HG03103 (cell line): ENCODE data around the gene SOD3.
A peak's percentile ranks its signal among the peaks of the same experiment; 100 is the strongest.

Experiments used
- ATAC-seq: cut with Tn5 transposase; IDR thresholded peaks from one replicate; pipeline ENCODE4 v1.9.1; 2021; ENCODE audit warnings: low read depth; ENCODE audit not compliant: unreplicated experiment

Gene SOD3

DNA sequence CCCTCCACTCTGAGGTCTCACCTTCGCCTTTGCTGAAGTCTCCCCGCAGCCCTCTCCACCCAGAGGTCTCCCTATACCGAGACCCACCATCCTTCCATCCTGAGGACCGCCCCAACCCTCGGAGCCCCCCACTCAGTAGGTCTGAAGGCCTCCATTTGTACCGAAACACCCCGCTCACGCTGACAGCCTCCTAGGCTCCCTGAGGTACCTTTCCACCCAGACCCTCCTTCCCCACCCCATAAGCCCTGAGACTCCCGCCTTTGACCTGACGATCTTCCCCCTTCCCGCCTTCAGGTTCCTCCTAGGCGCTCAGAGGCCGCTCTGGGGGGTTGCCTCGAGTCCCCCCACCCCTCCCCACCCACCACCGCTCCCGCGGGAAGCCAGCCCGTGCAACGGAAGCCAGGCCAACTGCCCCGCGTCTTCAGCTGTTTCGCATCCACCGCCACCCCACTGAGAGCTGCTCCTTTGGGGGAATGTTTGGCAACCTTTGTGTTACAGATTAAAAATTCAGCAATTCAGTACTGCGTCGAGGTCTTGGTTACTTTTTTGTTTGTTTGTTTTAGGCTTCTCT lies 5.0 kb downstream of the SOD3 start:
- no peak for ATAC-seq

- ATAC-seq, result no peak
These were observed 5.9 kb downstream of the SOD3 start for GRCh38 chr4:24801136-24801855.

- ATAC-seq, result no peak
These were observed 7.3 kb downstream of the SOD3 start for GRCh38 chr4:24802648-24803047.

DNA sequence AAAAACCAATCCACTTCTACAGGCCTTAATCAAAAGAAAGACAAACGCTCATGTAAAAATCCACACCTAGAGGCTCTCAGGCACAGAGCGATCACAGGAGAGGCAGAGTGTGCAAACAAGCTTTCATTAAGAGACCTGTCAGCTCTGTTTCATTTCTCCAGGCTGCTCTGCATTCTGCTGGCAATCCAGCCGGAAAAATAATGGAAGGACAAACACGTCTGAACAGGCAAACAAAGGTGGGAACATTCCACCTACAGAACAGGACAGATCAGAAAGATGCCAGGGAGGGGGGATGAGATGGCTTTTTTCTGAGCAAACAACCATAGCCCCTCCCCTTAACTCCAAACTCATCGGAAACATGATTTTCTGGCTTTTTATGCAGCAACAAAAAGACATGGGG lies 9.7 kb downstream of the SOD3 start:
- no peak for ATAC-seq

- ATAC-seq, result no peak
These were observed 10.2 kb downstream of the SOD3 start for GRCh38 chr4:24805566-24805965.

DNA sequence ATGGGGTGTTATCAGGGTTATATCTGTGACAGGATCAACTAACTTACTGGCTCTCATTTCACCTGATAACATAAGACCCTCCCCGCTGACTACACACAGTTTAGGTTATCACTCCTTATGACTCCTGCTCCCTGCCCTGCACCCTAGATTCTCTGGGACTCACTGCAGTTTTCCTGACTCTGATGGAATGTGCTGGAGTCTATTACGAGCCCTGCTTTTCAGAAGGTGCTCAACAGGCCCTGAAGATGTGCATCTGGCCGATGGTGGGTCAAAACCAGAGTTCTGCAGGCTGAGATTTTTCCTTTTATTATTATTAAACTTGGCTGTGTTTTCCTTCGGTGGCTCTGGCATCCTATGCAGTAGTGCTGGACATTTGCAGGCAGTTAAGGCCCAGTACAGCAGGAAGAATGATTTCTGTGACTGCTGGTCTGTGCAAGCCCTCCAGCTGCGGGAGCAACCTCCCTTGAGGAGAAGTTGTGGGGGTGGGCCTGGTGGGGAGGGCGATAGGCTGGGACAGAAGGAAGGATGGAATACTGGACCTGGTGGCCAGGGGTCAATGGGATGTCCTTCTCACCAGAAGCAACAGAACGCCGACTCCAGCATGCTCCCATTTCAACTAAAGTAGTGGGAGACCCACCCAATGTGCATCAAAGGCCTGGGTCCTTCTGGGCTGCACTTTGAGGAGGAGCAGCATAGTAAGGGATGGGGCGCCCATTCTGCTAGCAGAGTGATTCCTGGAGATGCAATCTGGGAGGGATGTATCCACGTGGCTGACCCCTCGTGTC lies 11.0 kb downstream of the SOD3 start:
- no peak for ATAC-seq

GRCh38 chr4:24807611-24808010 lies 12.2 kb downstream of the SOD3 start:
- no peak for ATAC-seq

DNA sequence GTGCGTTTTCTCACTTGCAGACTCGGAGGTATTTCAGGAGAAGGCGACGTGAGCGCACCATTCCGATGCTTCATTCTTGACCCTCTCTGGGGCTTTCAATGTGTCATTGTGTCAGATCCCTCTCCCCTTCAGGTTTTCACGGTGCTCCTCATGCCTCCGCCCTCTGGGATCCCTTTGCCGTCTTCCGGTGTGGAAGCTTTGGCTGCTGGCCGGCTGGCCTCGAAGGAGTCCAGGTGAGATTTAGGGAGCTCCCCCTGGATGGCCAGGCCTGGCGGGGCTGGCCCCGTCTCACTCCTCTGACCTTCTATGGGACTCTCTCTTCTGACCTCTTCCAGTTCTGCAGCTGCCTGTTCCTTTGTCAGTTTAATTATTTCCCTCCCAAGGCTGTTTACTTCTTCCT lies 12.9 kb downstream of the SOD3 start:
- no peak for ATAC-seq

- ATAC-seq, result no peak
These were observed 13.6 kb downstream of the SOD3 start for GRCh38 chr4:24808955-24809354.

GRCh38 chr4:24809376-24809775 lies 14.0 kb downstream of the SOD3 start:
- no peak for ATAC-seq

DNA sequence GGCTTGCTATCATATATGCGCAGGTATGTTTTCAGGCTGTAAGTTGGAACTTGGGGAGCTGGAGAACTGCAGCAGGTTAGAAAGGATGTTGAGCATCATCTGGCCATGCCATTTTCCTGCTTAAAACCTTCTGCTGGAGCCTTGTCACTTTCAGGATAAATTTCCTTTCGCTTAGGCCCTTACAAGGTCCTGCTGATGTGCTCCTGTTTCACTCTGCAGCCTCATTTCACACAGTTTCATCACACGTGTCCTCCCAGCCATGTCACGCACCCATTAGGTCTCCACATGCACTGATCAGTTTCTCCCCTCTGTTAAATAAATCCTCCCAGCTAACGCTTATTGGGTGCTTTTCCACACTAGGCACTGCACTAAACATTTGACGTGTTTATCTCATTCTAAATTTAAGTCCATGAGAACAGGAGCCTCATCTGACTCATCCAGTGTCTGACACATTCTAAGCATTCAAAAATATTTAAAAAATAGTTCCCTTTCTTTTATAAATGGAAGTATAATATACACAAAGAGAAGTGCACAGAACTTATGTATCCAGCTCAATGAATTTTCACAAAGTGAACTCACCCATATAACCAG lies 14.5 kb downstream of the SOD3 start:
- ATAC-seq, result no peak

- no peak for ATAC-seq
These were observed 15.7 kb downstream of the SOD3 start for GRCh38 chr4:24810871-24811631.

DNA sequence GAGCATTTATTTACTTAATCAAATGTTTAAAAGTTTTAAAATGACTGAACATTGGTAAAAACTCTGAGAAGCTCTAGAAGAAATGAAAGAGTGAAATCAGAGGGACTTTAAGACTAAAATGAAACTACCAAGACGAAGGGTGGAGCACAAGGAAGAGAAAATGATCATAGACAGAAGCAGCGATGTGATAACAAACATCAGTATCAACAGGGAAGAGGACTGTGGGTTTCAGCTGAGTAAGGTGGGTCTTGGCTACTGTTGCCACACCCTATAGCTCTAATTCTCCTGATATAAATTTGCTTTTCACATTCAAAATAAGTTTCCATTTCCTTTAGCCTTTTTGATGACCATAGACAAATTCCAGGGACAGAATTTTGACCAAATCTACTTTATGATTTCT lies 18.4 kb downstream of the SOD3 start:
- ATAC-seq, result no peak

DNA sequence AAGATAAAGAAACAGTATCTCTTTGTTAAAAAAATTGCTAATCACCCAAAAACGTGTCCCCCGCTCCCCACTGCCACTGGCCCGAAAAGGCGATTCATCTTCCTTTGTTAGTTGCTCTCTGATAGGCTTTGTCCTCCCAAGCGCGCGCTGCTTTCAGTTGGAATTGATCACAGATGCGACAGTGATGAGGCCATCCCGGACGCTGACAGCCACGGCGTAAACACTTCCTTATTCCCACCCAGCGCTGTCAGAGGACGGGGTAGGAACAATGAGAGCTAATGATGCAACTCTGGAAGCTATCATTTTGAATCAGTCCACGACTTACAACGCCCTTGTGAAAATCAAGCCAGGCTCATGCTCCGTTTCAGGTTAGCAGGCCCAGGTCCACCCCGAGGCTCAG lies 21.4 kb downstream of the SOD3 start:
- ATAC-seq, result no peak

DNA sequence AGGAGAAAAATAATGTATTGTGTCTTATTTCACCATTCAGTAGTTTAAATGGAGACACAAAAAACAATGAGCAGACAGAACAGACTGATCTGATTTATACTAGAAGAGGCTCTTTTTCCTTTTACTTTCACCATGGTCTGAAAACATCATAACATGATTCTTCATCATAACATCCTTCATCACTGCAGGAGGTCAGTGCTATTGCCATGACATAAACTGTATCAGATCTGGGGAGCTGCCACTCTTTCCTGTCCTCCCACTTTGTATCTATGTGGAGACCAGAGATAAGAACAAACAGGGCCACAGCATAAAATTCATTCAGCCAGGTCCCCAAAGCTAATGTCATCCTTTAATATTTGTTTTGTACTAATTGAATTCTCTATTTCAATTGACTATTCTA lies 25.2 kb downstream of the SOD3 start:
- no peak for ATAC-seq

DNA sequence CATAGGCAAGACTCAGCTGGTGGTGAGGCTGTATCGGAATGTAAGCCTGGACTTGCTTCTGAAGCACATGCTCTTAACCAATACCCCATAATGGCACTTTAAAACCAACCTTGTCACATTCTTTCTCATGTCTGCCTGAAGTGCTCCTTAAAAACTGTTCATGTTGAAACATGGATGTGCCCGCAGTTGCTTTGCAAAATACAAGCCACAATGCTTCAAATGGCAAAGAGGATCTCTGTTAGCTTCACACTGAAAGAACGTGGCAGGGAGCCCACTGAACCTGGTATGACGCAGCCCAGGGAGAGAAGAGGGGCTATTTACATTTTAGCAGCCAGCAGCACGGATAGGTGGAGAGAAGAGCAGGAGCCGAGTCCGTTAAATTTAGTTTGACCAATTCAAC lies 29.3 kb downstream of the SOD3 start:
- ATAC-seq, result no peak

GRCh38 chr4:24831637-24832036 lies 36.3 kb downstream of the SOD3 start:
- ATAC-seq, result no peak

DNA sequence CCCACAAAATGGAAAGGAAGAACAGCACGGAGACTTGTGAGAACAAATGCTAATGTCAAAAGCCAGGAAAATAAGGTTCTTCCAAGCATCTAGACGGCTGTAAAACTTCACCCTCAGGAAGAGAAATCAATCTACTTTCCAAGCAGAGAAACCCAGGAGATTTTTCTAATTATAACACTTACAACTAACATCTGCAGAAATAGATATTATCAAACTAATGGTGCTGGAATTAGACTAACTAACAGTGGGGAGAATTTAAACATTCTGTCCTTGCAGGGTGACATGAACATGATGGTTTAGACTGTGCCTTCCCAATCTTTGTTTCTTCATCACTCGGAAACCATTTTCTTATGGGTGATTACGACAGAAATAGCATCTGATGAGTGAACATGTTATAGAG lies 40.3 kb downstream of the SOD3 start:
- no peak for ATAC-seq

- ATAC-seq, result peak; percentile 49
These were observed 41.4 kb downstream of the SOD3 start for GRCh38 chr4:24836661-24837242.

DNA sequence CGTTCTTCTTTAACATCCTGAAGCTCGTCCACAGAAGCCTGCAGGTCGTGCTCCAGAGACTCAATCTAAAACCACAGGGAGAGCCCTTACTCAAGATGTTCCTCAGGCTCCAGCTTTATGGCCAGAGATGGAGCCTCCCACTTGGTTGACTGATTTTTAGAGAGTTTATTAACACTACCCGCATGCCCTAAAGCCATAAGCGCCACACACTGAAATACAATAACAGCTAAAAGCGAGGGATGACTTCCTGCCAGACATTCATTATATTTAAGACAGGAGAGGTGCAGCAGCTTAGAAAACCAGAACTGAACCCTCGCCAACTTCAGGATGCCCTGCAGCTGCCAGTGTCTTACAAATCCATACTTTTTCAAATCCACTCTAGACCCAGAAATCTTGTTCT lies 42.0 kb downstream of the SOD3 start:
- no peak for ATAC-seq
